Chondrocyte (in vitro differentiated cells): ENCODE measurements around the gene DHFR2. TPM values are rescaled to one million over a fixed set of nuclear protein-coding genes. Genes with fewer than 3 reads are reported as not detected.

Experiments used
- DNase-seq: peaks from one replicate; pipeline ENCODE4 v3.0.0; 2021; ENCODE audit warnings: mixed read lengths, low spot score
- H3K27ac Mint-ChIP-seq: one replicate; pipeline ENCODE4 v1.8.0; 2021; ENCODE audit warnings: mild to moderate bottlenecking, moderate library complexity, mixed read lengths; ENCODE audit not compliant: unreplicated experiment
- H3K27me3 Mint-ChIP-seq: 2 replicates; pipeline ENCODE4 v1.8.0; 2021; ENCODE audit warnings: low read depth, mixed read lengths
- H3K36me3 Mint-ChIP-seq: 2 replicates; pipeline ENCODE4 v1.8.0; 2021; ENCODE audit warnings: low read depth, mixed read lengths
- H3K4me1 Mint-ChIP-seq: 2 replicates; pipeline ENCODE4 v1.8.0; 2021; ENCODE audit warnings: low read depth, mild to moderate bottlenecking, mixed read lengths
- H3K4me3 Mint-ChIP-seq: one replicate; pipeline ENCODE4 v1.8.0; 2021; ENCODE audit warnings: mild to moderate bottlenecking, moderate library complexity, mixed read lengths; ENCODE audit not compliant: unreplicated experiment
- H3K9me3 Mint-ChIP-seq: 2 replicates; pipeline ENCODE4 v1.8.0; 2021; ENCODE audit warnings: low read depth, mixed read lengths
- total RNA-seq: library from RNA; stranded (reverse); gene quantifications from 3 replicates; pipeline ENCODE4 v1.2.1, GENCODE V29; 2021
- TF ChIP-seq, protein P1 (sequence below): fragments of 200-600 bp; sonication (generic); IDR thresholded peaks from 2 replicates; pipeline ENCODE4 v1.5.0; 2021; ENCODE audit warnings: antibody characterized with exemption, mild to moderate bottlenecking, moderate library complexity

DHFR2 gene
- total RNA-seq, 1 donor from 2014 or later, result 2.9 TPM

DNA sequence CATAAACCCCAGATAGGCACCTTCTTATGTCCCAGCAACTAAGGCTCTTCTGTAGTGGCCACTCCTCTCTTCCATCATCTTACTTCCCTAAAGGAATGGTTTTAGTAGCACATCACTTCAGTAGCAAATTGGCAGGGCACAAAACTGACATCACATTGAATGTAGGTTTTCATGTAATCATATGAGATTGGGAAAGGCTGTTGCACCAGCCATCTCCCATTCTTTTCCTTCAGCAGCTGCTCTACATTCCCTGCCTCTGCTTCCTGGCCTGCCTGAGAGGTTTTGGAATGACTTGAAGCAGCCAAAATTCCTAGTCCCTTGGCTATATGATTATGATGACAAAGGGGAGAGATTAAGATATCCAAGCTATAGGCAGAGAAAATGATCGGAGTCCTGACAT lies 36.6 kb upstream of the DHFR2 start:
- Mint-ChIP-seq H3K9me3 (no peaks in the 10 kb centered on the region), H3K27me3 (no peaks in the 10 kb centered on the region), H3K4me1 (no peaks in the 10 kb centered on the region), H3K27ac (no peak overlapping the region), H3K36me3 (peaks cover 28% of the 10 kb centered on the region), H3K4me3 (no peak overlapping the region)
- no peak for DNase-seq
- TF ChIP-seq, protein P1, sequence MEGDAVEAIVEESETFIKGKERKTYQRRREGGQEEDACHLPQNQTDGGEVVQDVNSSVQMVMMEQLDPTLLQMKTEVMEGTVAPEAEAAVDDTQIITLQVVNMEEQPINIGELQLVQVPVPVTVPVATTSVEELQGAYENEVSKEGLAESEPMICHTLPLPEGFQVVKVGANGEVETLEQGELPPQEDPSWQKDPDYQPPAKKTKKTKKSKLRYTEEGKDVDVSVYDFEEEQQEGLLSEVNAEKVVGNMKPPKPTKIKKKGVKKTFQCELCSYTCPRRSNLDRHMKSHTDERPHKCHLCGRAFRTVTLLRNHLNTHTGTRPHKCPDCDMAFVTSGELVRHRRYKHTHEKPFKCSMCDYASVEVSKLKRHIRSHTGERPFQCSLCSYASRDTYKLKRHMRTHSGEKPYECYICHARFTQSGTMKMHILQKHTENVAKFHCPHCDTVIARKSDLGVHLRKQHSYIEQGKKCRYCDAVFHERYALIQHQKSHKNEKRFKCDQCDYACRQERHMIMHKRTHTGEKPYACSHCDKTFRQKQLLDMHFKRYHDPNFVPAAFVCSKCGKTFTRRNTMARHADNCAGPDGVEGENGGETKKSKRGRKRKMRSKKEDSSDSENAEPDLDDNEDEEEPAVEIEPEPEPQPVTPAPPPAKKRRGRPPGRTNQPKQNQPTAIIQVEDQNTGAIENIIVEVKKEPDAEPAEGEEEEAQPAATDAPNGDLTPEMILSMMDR, result no peak

DNA sequence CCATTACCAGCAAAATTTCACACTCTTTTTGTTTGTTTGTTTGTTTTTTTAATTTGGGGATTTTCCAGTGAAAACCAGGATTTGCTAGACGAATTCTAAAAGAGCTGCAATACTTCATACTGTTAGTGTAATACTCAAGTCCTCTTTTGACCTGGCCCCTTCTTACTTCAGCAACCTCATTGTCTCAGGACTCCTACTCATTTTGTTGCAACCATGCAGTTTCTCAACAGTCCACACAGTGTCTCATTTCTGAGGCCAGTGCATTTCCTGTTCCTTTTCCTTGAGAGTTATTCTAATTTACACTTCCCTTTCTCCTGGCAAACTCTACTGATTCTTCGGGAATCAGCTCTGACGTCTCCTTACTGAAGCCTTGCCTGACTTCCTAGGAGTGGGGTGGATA lies 35.7 kb upstream of the DHFR2 start:
- Mint-ChIP-seq H3K27ac (no peak overlapping the region), H3K4me3 (no peak overlapping the region), H3K9me3 (no peaks in the 10 kb centered on the region), H3K27me3 (no peaks in the 10 kb centered on the region), H3K4me1 (no peaks in the 10 kb centered on the region), H3K36me3 (peaks cover 29% of the 10 kb centered on the region)
- TF ChIP-seq, protein P1, result no peak
- DNase-seq, result no peak

DNA sequence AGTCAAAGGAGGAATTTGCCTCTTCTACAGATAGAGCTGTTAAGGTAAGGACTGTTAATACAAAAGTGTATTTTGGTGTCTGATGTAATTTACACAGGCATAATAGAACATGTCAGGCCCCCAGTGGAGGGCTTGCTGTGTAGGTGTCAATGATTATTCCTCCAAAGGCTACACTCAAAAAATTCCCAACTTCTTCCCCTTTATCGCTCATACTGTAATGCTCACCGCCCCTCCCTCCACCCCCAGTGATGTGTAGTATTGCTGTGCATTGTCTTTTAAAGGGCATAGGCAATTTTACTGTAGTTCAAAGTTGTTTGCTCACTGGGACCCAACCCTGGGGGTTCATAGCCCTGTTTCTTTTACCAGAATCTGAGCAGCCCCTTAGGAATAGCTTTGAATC lies 32.4 kb upstream of the DHFR2 start:
- no peak for DNase-seq
- TF ChIP-seq, protein P1, result no peak
- no peak overlapping the region for H3K27ac Mint-ChIP-seq
- no peaks in the 10 kb centered on the region for H3K9me3 Mint-ChIP-seq
- H3K4me1 Mint-ChIP-seq, result no peaks in the 10 kb centered on the region
- peaks cover 35% of the 10 kb centered on the region for H3K36me3 Mint-ChIP-seq
- no peak overlapping the region for H3K4me3 Mint-ChIP-seq
- no peaks in the 10 kb centered on the region for H3K27me3 Mint-ChIP-seq

DNA sequence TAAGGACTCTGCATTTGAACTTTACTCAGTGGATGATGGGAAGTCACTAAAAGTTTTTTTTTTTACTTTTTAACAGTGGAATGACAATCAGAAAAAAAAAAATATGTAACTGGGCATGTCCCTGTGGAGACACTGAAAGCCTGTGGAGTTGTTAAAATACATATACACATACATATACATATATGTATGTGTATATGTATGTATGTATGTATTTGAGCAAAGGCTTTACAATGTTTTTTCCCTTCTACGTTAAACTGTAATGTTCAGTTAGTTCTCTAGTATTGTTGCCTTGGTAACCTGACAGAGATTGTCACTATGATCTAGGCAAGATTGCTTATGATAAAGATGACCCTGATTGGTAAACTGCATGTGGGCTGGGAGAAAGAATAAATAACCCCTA lies 30.4 kb upstream of the DHFR2 start:
- peaks cover 28% of the 10 kb centered on the region for H3K36me3 Mint-ChIP-seq
- TF ChIP-seq, protein P1, result no peak
- peak overlapping the region; percentile 17 for H3K27ac Mint-ChIP-seq
- H3K4me1 Mint-ChIP-seq, result no peaks in the 10 kb centered on the region
- no peak for DNase-seq
- H3K4me3 Mint-ChIP-seq, result no peak overlapping the region
- H3K27me3 Mint-ChIP-seq, result no peaks in the 10 kb centered on the region
- no peaks in the 10 kb centered on the region for H3K9me3 Mint-ChIP-seq

DNA sequence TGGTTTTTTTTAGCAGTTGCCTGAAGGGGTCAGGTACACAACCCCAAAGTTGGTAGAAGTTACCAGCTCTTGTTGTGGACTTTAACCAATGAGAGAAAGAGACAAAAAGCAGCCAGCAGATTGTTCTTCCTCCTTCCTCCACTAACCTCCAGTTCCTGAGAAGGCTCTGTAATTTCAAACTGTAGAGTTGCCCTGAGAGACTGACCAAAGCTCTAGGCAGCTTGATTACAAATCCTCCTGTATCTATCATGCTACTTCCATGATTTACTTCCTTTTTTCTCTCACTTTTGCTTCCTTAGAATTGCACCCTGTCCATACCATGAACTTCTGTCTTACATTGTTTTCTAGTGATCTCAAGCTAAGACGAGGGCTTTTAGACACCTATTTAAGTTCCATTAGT lies 29.4 kb upstream of the DHFR2 start:
- Mint-ChIP-seq H3K4me3 (no peak overlapping the region), H3K4me1 (no peaks in the 10 kb centered on the region), H3K36me3 (peaks cover 19% of the 10 kb centered on the region), H3K27me3 (no peaks in the 10 kb centered on the region), H3K9me3 (no peaks in the 10 kb centered on the region), H3K27ac (no peak overlapping the region)
- TF ChIP-seq, protein P1, result no peak
- DNase-seq, result no peak
